Activated CD8-positive, alpha-beta memory T cell treated with anti-CD3 and anti-CD28 coated beads, Interleukin-2, amount 50 U/mL, for 48 hours (primary cell): ENCODE results near the gene LDLRAD3.

Source experiments
- DNase-seq: peaks from one replicate; pipeline ENCODE4 v3.0.0-alpha.2; 2020

Gene LDLRAD3

DNA sequence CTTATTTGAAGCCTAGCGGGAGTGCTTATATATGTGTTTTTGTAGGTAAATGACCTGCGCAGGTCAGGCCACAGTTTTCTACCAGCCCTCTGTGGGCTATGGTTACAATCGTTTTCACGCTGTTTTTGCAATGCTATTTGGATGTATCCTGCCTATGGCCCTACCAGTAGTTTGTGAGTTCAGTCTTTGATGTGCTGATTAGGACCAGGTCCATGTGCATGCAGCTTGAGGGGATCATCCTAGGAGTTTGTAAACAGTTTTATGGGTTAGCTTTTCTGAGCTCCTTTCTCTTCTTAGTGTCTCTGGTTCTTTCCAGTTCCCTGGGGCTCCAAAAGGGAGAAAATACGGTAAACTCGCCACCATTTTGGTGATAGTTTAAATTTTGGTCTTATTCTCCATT, 142.5 kb downstream of the LDLRAD3 start:
- no peak for DNase-seq

DNA sequence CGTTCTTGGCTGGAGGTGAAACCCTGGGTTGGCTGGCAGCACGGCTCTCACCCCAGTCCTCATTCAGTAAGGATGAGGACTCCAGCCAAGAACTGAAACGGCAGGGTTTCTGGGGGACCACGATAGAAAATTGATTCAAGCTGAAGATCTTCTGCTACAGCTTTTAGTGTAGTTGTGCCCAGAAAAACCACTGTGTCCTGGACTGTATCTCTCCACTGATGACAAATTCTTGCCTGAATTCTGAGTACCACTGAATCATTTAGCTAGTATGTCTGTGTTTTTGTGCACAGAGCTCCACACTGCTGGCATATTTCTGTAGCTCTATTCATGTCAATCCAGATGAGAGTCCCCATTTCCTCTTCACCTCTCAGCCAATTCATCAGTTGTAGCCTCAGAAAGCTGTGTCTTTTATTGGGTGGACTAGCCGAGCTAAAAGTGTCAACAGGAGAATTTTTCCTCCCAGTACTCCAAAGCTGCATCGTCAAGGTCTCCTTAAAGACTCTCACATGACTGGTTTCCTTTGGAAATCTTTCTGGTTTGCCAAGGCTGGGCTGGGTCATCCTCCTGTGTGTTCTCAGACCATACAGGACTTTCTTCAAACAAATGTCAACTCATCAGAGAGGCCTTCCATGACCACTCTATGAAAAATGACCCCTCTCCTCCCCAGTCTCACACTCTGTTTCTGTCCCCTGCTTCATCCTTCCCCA, 144.6 kb downstream of the LDLRAD3 start:
- DNase-seq = no peak

DNA sequence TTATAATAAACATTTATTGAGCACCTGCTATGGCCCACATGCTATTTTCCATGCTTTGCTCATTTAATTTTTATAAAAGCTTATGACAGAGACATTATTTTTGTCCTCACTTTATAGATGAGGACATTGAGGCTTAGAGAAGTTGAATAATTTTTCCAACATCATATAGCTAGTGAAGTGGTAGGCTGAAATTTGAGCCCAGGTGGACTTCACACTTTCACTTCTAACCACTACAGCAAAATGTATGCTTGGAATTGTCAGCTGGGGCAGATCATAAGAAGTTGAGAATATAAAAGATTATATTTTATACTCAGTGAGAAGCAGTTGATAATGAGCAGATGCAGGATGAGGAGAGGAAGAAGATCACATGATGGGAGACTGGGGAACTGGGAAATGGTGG, 146.1 kb downstream of the LDLRAD3 start:
- DNase-seq = no peak

GRCh38 chr11:36090356-36091109, 146.7 kb downstream of the LDLRAD3 start:
- DNase-seq = no peak

- DNase-seq = no peak
Observed at GRCh38 chr11:36091256-36091811, 147.5 kb downstream of the LDLRAD3 start.

DNA sequence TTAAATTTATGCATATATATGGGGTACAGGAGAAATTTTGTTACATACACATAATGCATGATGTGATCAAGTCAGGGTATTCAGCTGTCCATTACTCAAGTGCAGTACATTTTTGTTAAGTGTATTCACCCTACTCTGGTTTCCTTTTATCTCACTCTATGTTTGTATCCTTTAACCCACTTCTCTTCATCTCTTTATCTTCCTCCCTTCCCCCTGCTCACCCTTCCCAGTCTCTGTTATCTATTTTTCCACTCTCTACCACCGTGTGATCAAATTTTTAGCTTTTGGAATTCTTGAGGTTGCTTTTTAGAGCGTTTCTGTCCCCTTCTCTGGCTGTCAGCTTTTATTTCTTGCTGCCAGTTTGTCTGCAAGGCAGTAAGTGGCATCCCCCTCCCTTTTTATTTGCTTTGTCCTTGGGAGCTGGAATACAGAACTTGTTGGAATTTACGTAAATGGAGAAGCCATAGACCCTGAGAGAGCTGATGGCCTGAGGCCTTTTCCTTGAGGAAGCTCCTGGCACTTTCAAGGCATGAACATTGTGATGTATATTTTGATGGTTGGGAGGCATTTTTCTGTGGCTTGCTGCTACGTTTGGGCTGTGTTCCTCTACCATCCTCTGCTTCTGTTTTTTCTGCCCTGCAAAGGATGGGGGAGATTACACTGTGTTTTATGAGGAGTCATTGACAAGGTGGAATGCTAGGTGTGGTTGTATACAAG, 148.6 kb downstream of the LDLRAD3 start:
- DNase-seq = no peak

GRCh38 chr11:36093548-36093947, 149.7 kb downstream of the LDLRAD3 start:
- DNase-seq = no peak

- no peak for DNase-seq
Observed at GRCh38 chr11:36094164-36094563, 150.3 kb downstream of the LDLRAD3 start.

DNA sequence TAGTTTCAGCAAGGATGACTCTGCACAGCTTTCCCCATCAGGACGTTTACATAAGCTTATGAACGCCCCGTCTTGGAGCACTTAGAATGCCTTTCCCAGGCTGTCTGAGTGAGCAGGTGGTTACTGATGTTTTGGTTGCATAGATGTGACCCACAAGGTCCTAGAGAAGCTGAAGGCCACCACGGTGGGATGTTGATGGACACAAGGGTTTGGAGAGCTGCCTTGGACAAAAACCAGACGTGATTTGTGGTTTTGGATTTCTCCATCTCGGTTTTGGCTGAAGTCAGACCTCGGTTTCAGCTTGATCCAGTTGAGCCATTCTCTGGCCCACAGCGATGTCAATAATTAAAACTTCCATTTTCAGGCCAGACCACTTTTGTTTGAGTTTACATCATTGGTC, 151.9 kb downstream of the LDLRAD3 start:
- no peak for DNase-seq

DNA sequence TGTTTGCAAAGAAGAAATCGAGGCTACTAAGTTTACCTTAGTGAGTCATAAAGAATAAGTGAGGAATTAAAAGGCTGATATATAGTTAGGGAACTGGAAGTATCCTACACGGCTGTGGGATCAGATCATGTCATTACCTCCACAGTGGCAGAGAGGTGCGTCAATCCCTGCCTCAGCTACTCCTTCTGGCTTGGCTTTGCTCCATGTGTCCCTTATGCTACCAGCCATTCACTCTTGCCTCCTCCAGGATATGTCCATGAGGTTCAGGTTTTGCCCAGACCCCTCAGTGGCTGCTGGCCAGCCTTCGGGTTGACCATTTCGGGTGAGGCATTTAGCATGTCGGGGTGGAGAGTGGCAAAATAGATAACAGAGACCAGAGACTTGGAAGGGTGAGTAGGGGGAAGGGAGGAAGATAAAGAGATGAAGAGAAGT, 153.4 kb downstream of the LDLRAD3 start:
- no peak for DNase-seq

DNA sequence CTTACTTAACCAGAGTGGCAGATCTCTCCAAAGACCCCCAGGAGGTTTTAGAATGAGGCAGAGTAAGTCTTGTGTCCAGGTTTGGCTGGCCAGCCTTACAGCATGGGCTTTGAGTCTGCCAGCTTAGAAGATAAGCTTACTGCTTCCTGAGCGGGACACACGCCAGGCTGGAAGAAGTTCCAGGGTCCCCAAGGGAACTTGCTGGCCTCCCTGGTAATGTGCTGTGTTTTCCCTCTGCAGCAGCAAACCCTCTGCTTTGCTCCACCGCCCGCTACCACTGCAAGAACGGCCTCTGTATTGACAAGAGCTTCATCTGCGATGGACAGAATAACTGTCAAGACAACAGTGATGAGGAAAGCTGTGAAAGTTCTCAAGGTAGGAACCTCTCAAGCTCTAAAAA, 154.2 kb downstream of the LDLRAD3 start:
- no peak for DNase-seq

- DNase-seq = no peak
Observed at GRCh38 chr11:36098853-36099375, 155.1 kb downstream of the LDLRAD3 start.

GRCh38 chr11:36101466-36101865, 157.6 kb downstream of the LDLRAD3 start:
- no peak for DNase-seq

DNA sequence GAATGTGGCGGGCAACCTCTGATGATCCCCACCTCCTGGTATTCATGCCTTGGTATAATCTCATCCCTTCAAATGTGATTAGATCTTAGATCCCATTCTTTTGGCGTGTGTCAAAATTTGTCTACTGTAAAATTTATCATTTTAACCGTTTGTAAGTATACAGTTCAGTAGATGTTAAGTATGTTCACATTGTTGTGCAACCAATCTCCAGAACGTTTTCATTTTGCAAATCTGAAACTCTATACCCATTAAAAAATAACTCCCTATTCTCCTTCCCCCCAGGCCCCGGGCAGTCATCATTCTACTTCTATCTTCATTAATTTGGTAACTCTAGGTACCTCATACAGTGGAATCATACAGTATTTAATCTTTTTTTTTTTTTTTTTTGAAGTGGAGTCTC, 159.0 kb downstream of the LDLRAD3 start:
- DNase-seq = no peak

- DNase-seq = no peak
Observed at GRCh38 chr11:36103933-36104530, 160.2 kb downstream of the LDLRAD3 start.

DNA sequence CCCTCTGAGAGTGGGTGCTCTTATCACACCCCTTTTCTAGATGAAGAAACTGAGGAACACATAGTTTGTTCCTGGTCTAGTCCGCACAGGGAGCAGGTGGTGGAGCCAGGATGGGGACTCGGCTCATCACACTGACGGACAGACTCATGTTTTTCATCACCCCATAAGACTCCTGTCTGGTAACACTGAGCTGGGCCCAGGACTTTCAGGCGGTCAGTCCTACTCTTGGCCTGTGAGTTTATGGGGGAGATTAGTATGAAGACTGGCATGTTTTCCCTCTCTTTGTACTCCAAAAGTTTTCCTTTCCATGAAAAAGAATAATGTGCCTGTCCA, 160.8 kb downstream of the LDLRAD3 start:
- DNase-seq = no peak

GRCh38 chr11:36105743-36106581, 162.1 kb downstream of the LDLRAD3 start:
- no peak for DNase-seq

DNA sequence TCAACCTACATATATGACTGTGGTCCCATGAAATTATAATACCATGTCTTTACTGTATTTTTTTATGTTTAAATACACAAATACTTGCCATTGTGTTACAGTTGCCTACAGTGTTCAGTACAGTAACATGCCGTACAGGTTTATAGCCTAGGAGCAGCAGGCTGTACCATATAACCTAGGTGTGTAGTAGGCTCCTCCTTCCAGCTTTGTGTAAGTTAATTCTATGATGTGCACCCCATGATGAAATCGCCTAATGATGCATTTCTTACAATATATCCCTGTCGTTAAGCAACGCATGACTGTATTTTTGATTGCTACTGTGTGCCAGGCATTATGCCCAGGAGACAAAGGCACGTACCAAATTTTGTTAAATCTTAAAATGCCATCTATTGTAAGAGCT, 163.7 kb downstream of the LDLRAD3 start:
- no peak for DNase-seq

GRCh38 chr11:36108881-36109589, 165.2 kb downstream of the LDLRAD3 start:
- no peak for DNase-seq

GRCh38 chr11:36109590-36109849, 165.7 kb downstream of the LDLRAD3 start:
- no peak for DNase-seq

DNA sequence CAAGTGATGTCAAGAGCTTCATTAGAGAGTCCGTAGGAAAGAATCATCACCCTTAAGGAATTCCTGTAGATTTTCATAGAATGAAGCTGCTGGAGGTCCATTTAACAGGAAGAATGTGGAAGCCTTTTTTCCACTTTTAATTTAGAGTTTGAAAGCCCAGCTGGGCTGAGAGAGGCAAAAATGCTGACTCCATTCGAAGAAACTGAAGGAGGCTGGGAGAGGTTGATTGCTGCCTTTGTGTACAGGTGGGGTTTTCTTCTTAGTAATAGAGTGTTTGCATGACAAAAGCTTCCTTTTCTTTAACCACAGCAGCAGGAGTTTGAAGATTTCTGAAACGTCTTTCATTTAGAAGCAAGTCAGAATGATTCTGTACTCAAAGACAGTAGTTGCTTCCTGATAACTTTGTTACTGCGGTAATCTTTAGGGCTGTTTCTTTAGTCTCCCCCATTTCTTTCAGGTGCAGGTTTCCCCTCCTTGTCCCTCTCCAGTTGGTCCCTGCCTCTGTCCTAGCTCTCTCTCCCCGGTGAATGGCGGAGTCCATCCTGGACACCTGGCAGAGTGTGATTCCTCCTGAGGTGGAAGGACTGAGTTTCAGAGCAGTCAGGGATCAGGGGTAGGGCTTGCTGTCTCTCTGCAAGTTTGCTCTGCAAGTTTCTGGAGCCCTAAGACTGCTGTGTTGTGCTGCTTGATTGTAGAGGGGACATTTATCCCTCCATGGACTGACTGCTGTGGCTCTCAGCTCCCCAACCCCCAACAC, 166.2 kb downstream of the LDLRAD3 start:
- no peak for DNase-seq
